ENCODE data around the gene ACVR1B. TPM values are rescaled to one million over a fixed set of nuclear protein-coding genes. Genes with fewer than 3 reads are reported as not detected.
A peak's percentile ranks its signal among the peaks of the same experiment; 100 is the strongest.

ACVR1B gene
- total RNA-seq, 1 experiment from 2014 or later = 22.4 TPM

DNA sequence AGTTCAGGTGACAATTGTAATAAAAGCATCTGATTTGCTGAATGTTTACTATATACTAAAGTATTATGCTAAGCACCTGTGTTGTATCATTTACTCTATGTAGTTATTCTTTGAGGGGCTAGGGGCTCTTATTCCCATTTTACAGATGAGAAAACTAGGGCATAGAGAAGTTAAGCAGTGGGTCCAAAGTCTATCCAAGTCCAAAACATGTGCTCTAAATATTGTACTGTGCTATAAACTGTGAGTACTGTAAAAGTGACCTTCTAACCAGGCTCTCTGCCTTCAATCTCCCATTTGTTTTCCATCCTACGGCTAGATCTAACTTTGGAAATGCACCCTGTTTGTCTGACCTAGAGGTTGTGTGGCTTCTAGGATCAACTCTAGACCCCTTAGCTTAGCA, 9.0 kb downstream of the ACVR1B start:
- no peaks in the 10 kb centered on the region for H3K4me1 ChIP-seq
- peaks cover 6% of the 10 kb centered on the region; the same call in 1 of the 2 replicates for H3K36me3 ChIP-seq
- H3K4me3 ChIP-seq = no peak overlapping the region
- DNase-seq = no peak
- no peaks in the 10 kb centered on the region; the same call in none of the 2 replicates for H3K9me3 ChIP-seq (replicated peaks)
- H3K27ac ChIP-seq = no peak overlapping the region
- H3K27me3 ChIP-seq = no peaks in the 10 kb centered on the region

DNA sequence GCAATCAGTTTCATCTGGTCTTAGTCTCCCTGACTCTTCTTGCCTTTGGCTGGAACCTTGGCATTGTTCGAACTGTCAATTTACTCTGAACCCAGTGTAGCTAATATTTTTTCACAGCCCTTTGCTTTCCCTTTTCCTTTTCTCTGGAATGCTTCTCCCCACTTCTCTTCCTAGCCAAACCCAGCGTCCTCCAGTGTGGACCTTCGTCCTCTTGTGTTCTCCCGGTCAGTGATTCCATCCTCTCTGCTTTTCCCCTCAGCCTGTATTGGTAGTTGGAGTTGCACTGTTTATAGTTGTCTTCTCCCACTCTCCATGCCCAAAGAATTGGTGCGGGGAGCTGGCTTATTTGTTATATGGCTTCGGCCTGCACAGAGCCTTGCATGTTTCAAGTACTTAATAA, 9.4 kb downstream of the ACVR1B start:
- Histone ChIP-seq H3K9me3 (replicated peaks) (no peaks in the 10 kb centered on the region; the same call in none of the 2 replicates), H3K4me1 (no peaks in the 10 kb centered on the region)

DNA sequence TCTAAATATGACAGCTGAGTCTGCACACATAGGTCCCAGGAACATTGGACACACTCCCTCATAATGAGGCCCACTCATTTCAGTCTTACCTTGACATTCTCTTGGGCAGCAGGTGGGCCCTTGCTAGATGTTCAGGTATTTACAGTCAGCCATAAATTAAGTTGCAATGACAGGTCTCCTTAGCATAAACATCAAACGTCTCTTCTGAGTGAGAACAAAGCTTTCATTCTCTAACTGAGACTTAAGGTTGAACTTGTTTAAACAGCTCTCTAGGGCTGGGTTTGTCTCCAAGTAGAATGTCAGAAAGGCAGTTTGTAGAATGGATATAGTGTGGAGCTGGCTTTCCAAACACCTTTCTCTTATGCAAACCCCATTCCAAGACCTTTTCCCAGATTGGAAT, 10.3 kb downstream of the ACVR1B start:
- Histone ChIP-seq H3K4me3 (no peak overlapping the region), H3K27me3 (no peaks in the 10 kb centered on the region), H3K27ac (no peak overlapping the region), H3K9me3 (replicated peaks) (no peaks in the 10 kb centered on the region; the same call in none of the 2 replicates), H3K36me3 (peaks cover 5% of the 10 kb centered on the region; the same call in 1 of the 2 replicates), H3K4me1 (no peaks in the 10 kb centered on the region)
- DNase-seq = no peak

More for the DNA sequence above, 9.4 kb downstream of the ACVR1B start:
- Histone ChIP-seq H3K27me3 (no peaks in the 10 kb centered on the region), H3K4me3 (no peak overlapping the region), H3K27ac (no peak overlapping the region), H3K36me3 (peaks cover 6% of the 10 kb centered on the region; the same call in 1 of the 2 replicates)
- DNase-seq = no peak

DNA sequence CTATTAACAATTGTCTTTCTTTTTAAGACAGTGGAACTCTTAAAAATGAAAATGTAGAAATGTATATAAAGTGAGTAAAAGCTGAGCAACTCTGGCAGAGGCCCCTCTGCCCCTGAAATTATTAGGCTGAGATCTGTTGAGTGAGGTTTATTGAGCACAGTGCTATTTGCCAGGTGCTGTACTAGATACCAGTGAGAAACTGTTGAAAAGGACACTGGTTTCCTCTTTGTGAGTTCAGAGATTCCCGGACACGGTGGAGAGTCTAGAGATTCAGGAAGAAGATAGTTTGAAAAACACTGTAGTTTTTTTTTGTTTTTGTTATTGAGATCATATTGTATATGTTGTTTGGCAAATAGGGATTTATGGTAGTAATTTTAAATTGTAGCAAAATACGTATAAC, 11.2 kb downstream of the ACVR1B start:
- no peaks in the 10 kb centered on the region for H3K4me1 ChIP-seq
- no peak for DNase-seq

DNA sequence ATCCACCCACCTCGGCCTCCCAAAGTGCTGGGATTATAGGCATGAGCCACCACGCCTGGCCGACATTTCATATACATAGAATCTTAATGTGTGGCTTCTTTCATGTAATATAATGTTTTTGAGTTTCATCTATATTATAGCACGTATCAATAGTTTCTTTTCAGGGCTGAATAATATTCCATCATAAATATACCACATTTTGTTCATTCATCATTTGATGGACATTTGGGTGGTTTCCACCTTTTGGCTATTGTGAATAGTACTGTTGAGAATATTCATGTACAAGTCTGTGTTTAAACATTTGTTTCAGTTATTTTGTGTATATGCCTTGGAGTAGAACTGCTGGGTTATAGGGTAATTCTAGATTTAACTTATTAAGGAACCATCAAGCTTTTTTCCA, 12.0 kb downstream of the ACVR1B start:
- no peaks in the 10 kb centered on the region for H3K27me3 ChIP-seq
- no peak overlapping the region for H3K27ac ChIP-seq

More for the DNA sequence above, 11.2 kb downstream of the ACVR1B start:
- Histone ChIP-seq H3K4me3 (no peak overlapping the region), H3K27me3 (no peaks in the 10 kb centered on the region), H3K36me3 (peaks cover 3% of the 10 kb centered on the region; the same call in 1 of the 2 replicates), H3K9me3 (replicated peaks) (no peaks in the 10 kb centered on the region; the same call in none of the 2 replicates), H3K27ac (no peak overlapping the region)

DNA sequence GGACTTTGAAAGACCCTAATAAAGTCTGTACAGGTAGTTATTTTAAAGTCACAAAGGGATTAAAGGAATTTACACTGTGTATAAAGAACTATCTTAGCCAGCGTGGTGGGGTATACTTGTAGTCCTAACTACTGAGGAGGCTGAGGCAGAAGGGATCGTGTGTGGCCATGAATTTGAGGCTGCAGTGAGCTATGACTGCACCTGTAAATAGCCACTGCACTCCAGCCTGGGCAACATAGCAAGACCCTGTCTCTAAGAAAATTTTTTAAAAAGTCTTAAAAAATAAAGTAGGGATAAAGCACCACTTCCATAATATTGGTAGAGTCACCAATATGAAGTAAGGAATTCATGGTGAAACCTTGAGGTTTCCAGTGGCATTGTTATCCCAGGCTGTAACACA, 18.1 kb downstream of the ACVR1B start:
- H3K9me3 ChIP-seq (replicated peaks) = no peaks in the 10 kb centered on the region; the same call in none of the 2 replicates
- no peaks in the 10 kb centered on the region for H3K27me3 ChIP-seq
- no peak overlapping the region for H3K4me3 ChIP-seq
- H3K36me3 ChIP-seq = peaks cover 5% of the 10 kb centered on the region; the same call in 1 of the 2 replicates
- DNase-seq = no peak
- no peaks in the 10 kb centered on the region for H3K4me1 ChIP-seq
- H3K27ac ChIP-seq = no peak overlapping the region

More for the DNA sequence above, 12.0 kb downstream of the ACVR1B start:
- Histone ChIP-seq H3K9me3 (replicated peaks) (no peaks in the 10 kb centered on the region; the same call in none of the 2 replicates), H3K4me3 (no peak overlapping the region), H3K4me1 (no peaks in the 10 kb centered on the region), H3K36me3 (peaks cover 3% of the 10 kb centered on the region; the same call in 1 of the 2 replicates)
- DNase-seq = no peak

DNA sequence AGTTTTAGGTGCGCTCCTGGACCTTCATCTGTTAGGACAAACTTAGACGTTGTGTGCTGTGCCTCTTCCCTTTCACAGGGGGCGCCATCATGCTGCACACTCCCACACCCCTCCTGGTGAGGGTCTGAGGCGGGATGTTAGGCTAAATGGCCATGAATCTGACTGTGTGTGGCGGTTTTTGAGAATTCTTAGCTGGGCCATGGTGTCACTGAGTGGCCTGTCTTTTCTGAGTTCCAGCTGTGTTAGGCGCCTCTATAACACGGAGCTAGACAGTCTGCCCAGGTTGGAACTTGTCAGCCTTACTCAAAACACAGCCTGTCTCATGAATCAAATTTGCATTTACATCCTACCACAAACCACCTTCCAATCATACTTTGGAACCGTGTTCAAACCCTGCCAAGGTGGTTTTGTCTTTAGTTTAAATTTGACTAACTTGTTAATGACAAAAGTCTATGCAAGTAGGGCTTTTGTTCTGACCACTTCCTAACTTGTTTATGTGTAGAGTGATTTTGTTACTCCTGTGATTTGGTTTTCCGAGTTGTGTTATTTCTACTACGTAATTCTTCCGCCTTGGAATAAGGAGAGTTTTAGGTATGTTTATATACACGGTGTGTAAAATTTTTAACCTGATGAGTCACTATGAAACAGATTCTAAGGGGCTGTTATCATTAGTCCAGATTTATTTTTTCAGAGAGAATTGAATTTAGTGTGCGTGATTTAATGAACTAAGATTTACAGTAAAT, 19.6 kb downstream of the ACVR1B start:
- no peaks in the 10 kb centered on the region; the same call in 1 of the 2 replicates for H3K9me3 ChIP-seq (replicated peaks)
- DNase-seq = peak in 1 of 2 experiments; percentile 42
- H3K36me3 ChIP-seq = peaks cover 2% of the 10 kb centered on the region; the same call in 1 of the 2 replicates
- no peak overlapping the region for H3K27ac ChIP-seq
- no peak overlapping the region for H3K4me3 ChIP-seq
- H3K27me3 ChIP-seq = no peaks in the 10 kb centered on the region
- no peaks in the 10 kb centered on the region for H3K4me1 ChIP-seq

DNA sequence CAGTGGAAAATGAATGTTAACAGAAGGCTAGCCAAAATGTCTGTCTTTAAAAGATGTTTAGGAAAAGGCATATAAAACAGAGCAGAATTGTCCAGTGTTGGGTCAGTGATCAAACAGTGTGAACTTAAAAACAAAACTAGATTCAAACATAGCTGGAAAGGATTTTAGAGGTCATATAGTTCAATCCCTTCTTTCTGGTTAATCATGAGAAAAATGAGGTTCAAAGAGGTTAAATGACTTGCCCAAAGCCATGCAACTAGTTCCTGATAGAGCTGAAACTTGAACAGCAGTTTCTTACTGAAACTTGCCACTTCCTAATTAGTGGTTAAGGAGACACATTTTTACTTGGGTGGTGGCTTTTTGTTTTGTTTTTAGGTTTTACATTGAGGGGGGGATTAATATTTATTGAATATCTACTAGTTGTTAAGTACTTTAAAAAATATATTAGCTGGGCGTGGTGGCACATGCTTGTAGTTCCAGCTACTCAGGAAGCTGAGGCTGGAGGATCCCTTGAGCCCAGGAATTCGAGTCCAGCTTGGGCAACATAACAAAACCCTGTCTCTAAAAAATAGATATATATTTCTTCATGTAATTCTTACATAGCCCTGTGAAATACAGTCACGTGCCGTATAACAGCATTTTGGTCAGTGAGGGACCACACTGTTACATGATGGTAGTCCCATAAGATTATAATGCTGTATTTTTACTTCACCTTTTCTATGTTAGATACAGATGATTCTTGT, 20.4 kb downstream of the ACVR1B start:
- no peaks in the 10 kb centered on the region for H3K27me3 ChIP-seq
- no peak overlapping the region for H3K27ac ChIP-seq
- peaks cover 10% of the 10 kb centered on the region for H3K36me3 ChIP-seq
- no peaks in the 10 kb centered on the region for H3K9me3 ChIP-seq (replicated peaks)
- H3K4me1 ChIP-seq = no peaks in the 10 kb centered on the region
- no peak for DNase-seq
- no peak overlapping the region for H3K4me3 ChIP-seq

DNA sequence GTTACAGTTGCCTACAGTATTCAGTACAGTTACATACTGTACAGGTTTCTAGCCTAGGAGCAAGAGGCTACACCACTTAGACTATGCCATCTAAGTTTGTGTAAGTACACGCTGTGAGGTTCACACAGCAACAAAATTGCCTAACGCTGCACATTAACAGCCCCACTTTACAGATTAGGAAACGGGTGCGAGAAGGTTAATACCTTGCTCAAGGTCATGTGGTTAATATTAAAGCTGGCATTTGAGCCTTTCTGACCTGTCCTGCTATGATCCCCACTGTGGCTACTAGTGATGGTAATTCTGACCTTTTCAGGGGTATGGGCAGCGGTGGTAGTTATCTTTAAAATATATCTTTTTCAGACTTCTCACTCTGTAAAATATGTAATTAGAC, 20.9 kb downstream of the ACVR1B start:
- no peaks in the 10 kb centered on the region for H3K4me1 ChIP-seq
- H3K27me3 ChIP-seq = no peaks in the 10 kb centered on the region
- peaks cover 12% of the 10 kb centered on the region for H3K36me3 ChIP-seq
- no peak overlapping the region for H3K4me3 ChIP-seq
- no peak overlapping the region for H3K27ac ChIP-seq
- no peaks in the 10 kb centered on the region for H3K9me3 ChIP-seq (replicated peaks)
- DNase-seq = no peak

DNA sequence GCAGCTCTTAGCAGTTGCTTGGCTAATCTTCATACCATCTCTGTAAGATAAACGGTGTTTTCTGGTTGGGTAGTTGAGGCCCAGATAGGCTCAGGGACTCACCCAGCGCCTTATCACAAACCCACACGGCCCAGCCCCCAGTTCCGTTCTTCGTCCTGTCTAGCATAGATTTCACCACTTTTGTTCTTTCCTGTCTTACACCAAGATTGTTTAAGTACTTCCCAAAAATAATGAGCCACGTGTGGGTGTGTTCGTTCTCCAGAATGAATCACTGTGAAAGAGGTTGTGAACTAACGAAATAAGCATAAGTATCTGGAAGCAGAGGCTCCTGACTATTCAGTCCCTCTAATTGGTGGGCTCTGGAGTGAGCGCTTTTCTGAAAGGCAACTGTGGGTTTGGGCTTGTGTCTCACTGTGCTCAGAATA, 21.4 kb downstream of the ACVR1B start:
- H3K27me3 ChIP-seq = no peaks in the 10 kb centered on the region
- no peak overlapping the region for H3K4me3 ChIP-seq
- peaks cover 12% of the 10 kb centered on the region for H3K36me3 ChIP-seq
- no peaks in the 10 kb centered on the region for H3K9me3 ChIP-seq (replicated peaks)
- no peaks in the 10 kb centered on the region for H3K4me1 ChIP-seq
- H3K27ac ChIP-seq = no peak overlapping the region
- DNase-seq = no peak

DNA sequence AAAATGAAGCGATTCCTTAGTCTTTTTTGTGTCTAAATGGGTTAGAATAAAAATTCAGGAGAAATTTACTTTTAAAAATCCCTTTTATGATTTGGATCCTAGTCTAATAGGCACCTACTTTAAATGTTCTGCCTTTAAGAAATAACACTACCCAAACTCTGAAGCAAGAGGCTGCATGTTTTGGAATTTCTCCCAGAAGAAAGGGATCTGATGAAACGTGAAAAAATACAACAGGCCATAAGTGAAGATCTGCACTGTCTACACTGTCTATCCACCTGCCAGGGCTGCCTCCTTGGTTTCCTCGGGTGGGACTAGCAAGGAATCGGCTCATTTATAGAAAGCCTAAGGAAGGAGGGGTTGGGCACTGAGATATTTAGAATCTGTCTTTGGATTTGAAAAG, 22.1 kb downstream of the ACVR1B start:
- DNase-seq = no peak
- H3K27me3 ChIP-seq = no peaks in the 10 kb centered on the region
- peaks cover 14% of the 10 kb centered on the region for H3K36me3 ChIP-seq
- no peaks in the 10 kb centered on the region for H3K4me1 ChIP-seq
- H3K9me3 ChIP-seq (replicated peaks) = no peaks in the 10 kb centered on the region
- H3K4me3 ChIP-seq = no peak overlapping the region
- H3K27ac ChIP-seq = no peak overlapping the region

DNA sequence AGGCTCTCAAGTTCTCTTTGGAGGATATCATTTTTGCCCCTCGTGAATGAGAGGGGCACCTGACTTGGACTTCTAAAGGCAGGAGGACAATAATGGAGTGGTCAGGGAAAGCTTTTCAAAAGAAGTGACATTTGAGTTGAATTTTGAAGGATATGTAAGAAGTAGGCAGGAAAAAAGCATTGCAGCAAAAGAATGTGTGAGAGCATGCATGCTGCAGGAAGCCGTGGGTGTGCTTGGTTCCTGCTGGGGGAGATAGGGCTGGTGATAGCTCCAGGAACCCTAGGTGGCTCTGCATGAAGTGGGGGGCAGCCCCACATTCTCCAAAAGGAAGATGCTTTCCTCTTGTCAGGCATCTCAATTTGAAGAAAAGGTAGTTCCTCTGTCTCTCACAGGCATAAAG, 23.1 kb downstream of the ACVR1B start:
- no peaks in the 10 kb centered on the region for H3K4me1 ChIP-seq

DNA sequence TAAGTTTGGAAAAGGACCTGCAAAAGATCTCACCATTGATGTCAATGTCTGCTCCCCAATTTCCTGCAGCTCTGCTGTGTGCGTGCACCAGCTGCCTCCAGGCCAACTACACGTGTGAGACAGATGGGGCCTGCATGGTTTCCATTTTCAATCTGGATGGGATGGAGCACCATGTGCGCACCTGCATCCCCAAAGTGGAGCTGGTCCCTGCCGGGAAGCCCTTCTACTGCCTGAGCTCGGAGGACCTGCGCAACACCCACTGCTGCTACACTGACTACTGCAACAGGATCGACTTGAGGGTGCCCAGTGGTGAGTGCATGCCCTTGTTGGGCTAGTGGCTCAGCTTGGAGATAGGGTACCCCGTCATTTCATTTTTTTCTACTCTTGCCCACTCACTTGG, 23.7 kb downstream of the ACVR1B start:
- Histone ChIP-seq H3K4me3 (no peak overlapping the region), H3K36me3 (peaks cover 12% of the 10 kb centered on the region), H3K4me1 (no peaks in the 10 kb centered on the region), H3K27me3 (no peaks in the 10 kb centered on the region), H3K9me3 (replicated peaks) (no peaks in the 10 kb centered on the region), H3K27ac (no peak overlapping the region)
- DNase-seq = no peak

More for the DNA sequence above, 23.1 kb downstream of the ACVR1B start:
- H3K4me3 ChIP-seq = no peak overlapping the region
- H3K9me3 ChIP-seq (replicated peaks) = no peaks in the 10 kb centered on the region
- H3K36me3 ChIP-seq = peaks cover 12% of the 10 kb centered on the region
- H3K27ac ChIP-seq = no peak overlapping the region
- DNase-seq = no peak
- no peaks in the 10 kb centered on the region for H3K27me3 ChIP-seq

DNA sequence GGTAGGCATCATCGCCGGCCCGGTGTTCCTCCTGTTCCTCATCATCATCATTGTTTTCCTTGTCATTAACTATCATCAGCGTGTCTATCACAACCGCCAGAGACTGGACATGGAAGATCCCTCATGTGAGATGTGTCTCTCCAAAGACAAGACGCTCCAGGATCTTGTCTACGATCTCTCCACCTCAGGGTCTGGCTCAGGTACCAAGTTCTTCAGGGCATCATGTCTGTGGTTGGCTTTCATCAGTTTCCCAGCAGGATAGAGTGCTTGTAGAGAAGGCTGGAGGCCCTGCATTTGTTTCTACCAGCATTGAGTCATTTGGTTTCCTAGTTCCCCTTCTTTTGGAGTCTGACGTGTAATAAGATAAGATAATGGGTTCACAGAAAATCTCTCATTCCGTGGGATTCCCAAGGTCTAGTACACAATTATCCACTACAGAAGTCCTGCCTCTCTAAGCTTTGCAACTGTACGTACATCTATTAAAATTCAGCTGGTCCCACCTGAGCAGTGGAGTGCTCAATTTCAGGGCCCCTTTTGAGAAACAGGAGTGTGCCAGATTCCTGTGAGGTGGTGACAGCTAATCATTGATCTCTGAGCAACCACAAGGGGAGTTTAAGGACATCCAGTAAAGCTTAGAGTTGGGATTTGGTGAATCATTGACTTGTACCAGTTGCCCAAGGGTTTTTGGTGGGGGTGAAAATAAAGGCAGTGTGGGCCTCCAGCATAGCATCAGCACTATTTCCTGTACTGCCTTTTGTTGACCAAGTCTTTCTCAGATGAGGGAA, 25.1 kb downstream of the ACVR1B start:
- Histone ChIP-seq H3K4me1 (no peaks in the 10 kb centered on the region), H3K27ac (no peak overlapping the region), H3K9me3 (replicated peaks) (no peaks in the 10 kb centered on the region), H3K4me3 (no peak overlapping the region), H3K27me3 (no peaks in the 10 kb centered on the region), H3K36me3 (peaks cover 19% of the 10 kb centered on the region)
- no peak for DNase-seq

Measured in SJCRH30 (cell line).